HG03457 (cell line): ENCODE measurements around the gene LGR6.

ENCODE experiments used
- ATAC-seq: cut with Tn5 transposase; IDR thresholded peaks from one replicate; pipeline ENCODE4 v1.9.1; 2021; ENCODE audit warnings: moderate number of reproducible peaks; ENCODE audit not compliant: unreplicated experiment

The LGR6 gene

GRCh38 chr1:202217951-202218350 is 24.4 kb downstream of the LGR6 start:
- ATAC-seq = no peak

DNA sequence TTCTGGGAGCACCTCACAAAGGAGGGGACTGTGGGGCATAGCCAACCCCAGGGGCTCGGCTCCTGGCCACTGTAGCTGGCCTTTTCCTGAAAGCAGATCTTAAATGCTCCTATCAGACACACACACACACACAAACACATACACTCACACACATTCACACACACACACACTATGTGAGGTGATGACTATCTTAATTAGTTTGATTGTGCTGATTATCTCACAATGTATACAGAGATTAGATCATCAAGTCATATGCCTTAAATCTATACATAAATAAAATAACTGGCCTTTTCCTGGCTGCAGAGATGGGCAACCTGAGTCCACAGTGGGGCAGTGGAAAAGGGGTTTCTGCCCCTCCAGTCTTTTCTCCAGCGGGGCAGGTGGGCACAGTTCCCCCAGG is 27.1 kb downstream of the LGR6 start:
- ATAC-seq = no peak

DNA sequence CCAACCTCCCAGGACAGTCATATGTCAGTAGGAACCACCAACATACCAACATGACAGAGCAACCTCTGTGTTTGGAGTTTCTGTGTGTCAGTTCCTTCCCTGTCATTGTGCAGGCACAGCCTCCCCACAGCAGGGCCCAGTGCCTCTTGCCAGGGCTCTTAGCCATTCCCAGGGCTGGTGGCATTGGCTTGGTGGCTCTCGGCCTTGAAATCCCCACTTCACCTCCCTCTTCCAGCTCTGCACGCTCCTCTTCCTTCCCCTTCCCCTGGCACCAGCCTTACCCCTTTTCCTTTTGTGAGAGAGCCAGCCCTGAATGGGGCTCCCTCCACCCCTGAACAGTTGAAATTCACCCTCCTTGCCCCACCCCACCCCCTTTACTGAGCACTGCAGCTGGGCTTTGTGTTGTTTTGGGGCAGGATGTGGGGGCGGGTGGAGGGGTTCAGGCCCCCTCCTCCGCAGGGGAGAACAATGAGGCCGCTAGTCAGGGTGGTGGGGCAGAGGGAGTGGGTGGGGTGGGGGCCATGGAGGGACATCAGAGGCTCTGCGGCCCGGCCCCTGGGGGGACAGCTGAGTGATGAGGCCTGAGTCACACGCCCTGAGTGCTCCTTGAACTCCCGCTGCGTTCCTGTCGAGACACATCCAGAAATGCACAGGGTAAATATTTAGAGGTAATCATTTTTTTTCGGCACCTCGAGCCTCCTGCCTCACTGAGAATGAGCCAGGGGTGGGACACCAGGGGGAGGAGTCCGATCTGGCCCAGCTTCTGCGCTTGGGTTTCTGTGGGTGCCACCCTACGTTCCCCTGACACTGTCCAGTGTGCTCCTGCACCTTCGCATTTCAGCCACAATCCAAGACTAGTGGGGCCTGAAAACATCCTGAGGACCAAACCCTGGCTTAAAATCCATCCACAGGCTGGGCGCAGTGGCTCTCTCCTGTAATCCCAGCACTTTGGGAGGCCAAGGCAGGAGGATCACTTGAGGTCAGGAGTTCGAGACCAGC is 28.6 kb downstream of the LGR6 start:
- no peak for ATAC-seq

- ATAC-seq = no peak
Measured at GRCh38 chr1:202223121-202223860, 29.7 kb downstream of the LGR6 start.

- ATAC-seq = no peak
Measured at GRCh38 chr1:202224453-202224852, 30.9 kb downstream of the LGR6 start.

DNA sequence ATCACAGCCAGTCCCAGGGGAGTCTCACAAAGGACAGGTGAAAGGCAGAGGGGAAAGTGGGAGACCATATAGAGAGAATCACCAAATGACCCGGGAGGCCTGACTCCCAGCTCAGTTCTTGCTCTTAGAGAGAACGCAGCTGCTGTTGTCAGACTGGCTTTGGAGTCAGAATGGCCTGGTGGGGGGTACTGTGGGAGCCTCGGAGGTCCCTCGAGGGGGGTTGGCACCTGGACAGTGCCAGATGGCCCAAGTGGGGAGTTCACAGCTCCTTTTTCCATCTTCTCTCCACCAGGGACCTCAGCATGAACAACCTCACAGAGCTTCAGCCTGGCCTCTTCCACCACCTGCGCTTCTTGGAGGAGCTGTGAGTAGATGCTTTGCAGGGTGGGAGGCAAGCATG is 31.5 kb downstream of the LGR6 start:
- no peak for ATAC-seq

DNA sequence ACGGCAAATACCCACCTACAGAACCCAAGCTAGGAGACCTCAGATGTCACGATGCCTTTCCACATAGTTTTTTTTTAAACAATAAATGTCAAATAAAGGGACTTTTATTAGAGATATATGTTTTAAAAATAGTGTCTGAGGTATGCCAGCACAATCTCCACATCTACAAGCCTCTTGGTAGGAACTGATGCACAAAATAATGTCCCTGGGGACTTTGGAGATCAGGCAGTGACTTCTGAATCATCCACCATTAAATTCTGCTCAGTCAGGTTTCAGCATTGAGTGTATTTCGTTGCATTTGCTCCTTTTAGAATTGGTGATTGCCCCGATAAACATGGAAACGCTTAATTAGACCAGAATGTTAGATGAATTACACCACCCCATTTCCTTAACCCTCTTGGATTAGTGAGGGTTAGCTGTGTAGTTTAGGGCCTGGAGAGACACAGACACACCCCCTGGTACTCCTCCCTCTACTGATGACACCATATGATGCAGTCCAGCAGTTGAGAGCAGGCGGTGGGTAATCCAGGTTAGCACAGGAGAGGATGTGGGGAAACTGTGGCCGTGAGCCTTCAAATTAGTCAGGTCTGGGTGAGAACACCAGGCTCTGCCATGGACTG is 33.6 kb downstream of the LGR6 start:
- no peak for ATAC-seq

DNA sequence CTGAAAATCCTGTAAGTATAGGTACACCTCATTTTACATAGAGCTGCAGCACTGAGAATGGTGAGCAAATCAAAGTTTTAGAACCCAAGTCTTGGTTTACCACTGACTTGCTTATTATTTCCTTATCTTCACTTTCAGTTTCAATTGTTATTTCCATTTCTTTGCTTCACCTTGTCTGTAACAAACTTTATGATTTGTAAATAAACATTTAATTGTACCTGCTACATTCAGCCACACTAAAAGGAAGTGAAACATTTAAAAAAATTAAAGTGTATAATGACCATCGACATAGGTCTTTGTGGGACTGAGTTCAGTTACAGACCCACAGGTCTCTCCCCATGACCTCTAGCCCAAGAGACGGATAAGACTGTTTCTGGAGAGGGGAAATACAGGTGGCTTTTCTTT is 34.4 kb downstream of the LGR6 start:
- no peak for ATAC-seq

GRCh38 chr1:202228484-202229122 is 35.0 kb downstream of the LGR6 start:
- no peak for ATAC-seq

- ATAC-seq = no peak
Measured at GRCh38 chr1:202229376-202229775, 35.8 kb downstream of the LGR6 start.

DNA sequence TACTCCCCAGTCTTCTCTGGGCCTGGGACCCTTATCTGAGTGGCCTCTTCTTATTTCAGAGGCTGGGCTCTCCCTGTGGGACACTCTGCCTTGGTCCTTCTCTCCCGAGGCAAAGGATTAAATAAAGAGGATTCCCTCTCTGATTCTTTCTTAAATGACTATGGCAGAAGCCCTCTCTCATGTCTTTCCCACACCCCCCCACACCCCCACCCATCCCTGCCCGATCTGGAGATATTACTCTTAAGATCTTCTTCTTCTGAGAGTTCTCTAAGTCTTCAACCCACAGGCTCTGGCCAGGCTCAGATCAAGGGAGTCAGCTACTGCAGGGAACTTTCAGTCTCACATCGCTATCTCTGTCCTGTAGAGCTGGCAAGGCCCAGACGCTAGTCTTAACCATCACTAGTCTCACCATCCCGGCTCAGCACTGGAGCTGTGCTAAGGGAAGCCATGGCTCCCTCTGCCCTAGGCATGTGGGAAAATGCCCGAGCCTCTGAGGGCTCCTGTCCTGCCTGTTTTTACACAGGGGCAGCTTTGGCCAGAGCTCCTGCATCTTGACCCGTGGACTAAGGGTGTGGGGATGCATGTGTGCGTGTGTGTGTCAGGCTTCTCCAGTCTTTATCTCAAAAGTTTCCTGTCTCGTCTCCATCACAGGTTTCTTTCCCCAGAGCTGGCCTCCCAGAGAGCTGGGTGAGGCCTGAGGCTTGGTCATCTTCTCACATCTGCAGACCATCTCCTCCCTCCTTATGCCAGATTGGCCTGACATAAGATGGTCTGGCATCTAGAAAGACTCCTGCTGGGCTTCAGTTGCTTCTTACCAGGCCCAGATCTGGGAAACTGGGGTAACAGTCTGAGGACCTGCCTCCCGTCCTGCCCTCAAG is 36.7 kb downstream of the LGR6 start:
- ATAC-seq = no peak

DNA sequence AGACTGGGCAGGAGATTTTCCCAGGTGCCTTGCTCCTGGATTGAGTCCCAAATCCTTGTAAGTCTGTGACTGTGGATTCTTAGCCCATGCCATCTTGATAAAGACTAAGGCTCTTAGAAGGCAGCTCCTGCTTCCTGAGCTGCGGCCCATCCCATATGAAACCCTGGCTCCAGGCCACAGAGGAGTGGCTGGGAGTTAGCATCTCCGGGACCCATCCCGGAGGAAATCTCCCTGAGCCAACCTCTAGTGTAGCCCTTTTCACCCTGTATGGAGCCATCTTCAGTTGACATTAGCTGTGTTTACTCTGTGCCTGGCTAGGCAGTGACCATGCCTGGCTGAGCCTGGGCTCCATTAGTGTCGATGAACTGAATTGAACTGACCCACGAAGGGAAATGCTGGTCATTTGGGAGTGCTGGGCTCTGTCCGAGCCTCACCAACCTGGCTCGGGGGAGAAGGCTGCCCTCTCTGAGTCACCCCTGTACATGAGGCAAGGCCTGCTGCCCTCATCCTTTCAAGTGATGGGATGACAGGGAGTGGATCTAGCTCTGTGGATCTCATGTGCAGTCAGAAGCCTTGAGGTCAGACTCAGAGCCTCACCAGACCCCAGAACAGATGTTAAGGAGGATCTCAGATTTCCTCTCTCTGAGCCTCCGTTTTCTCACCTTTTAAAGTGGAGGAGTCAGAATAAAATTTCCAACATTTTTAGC is 37.5 kb downstream of the LGR6 start:
- ATAC-seq = no peak

DNA sequence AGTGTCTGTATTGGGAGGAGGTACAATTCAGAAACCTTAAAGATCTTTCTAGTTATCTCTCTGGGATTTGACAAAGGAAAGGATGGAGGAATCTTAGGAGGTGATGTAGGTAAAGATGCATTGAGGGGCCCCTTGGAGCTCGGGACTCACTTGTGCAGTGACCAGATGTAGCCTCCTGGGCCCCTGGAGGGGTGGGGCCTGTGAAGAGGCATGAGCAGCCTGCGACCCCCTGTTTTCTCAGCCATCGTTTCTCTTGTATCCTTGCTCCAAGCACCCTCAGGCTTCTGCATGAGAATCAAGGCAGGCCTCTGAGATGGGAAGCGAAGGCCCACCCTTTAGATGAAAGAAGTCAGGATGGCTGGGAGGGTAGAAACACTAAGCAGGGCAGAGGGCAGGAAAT is 39.6 kb downstream of the LGR6 start:
- no peak for ATAC-seq

GRCh38 chr1:202233804-202234203 is 40.2 kb downstream of the LGR6 start:
- ATAC-seq = no peak

- ATAC-seq = no peak
Measured at GRCh38 chr1:202234331-202235002, 40.9 kb downstream of the LGR6 start.

DNA sequence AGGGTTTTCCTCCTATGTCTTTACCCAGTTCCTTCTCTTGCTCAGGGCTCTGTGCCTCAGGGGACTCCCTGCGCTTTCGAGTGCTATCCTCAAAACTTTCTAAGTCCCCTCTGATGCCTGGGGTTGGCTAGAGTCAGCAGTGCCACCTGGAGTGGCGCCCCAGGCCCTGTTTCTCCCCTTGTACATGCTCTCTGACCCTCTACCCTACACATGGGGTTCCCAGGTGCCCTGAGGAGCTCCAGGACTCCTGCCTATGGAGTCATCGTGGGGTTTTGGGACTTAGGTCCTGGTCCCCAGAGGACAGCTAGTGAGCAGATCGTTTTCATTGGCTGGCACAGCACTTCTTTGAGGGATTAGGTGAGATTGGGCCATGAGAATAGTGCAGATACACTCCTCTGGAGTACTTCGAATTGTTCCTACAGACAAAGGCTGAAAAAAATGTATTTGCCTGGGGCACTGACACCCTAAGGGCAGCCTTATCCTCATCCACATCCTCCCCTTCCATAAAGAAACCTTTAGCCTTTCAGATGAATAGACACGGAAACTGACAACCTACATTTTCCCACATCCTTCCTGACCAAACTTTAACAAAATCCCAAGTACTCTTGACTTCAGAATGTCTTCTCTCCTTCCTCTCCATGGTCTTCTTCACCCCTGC is 41.5 kb downstream of the LGR6 start:
- no peak for ATAC-seq

DNA sequence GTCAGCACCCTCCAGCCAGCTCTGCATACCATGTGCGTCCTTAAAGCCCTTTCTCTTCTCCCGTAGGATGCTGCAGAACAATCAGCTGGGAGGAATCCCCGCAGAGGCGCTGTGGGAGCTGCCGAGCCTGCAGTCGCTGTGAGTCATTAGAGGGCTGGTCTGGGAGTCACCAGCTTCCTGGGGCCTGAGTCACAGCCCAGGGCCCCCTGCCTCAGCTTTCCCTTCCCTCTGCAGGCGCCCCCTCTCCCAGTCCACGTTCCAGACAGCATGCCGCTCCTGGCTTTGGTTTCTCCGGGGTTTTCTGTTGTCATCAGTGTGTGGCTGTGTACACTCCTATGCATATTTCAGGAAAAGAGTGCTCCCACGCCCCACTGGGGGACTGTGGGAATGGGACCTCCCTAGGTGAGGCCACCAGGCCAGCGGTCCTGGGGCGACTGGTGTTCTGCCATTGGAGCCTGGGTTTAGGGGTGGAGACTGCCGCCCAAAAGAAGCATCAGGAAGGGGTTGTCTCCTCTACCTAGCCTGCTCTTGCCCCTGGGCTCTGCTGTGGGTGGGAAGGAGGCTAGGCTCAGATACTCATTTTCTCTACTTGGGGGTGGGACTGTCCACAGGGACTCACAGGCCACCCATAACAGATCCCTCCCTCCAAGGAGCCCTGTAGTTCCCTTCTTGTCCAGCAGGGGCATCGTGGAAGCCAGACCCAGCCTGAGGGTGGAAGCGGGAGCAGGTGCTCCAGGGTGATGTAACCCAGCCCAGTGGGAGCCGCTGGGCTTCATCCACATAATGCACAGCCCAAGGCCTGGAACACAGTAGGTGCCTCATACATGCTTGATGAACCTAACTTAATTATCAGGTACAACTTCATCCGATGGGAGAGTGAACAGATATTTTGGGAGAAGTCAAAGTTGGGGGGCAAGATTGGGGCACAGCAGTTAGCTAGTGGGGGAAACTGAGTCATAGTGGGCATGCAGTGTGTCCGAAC is 42.5 kb downstream of the LGR6 start:
- ATAC-seq = no peak
